ENCODE data around the gene MINDY4.

GRCh38 chr7:30849565-30849964 lies 78.3 kb downstream of the MINDY4 start:
- no peak for TF ChIP-seq POLR2A (IDR thresholded peaks at IDR 0.05)
- no peak for TF ChIP-seq CTCF (IDR thresholded peaks at IDR 0.05)
- no peak for TF ChIP-seq POLR2AphosphoS5 (IDR thresholded peaks at IDR 0.05)
